Fibroblast of mammary gland (primary cell): Measurements from ENCODE around the gene FAF2.

Experiments used
- DNase-seq: peaks from one replicate; pipeline ENCODE4 v3.0.0-alpha.2; 2010; ENCODE audit warnings: low read depth
- H3K4me3 ChIP-seq: 2 replicates; pipeline ENCODE4 v1.5.1; 2011; ENCODE audit warnings: low read depth, mild to moderate bottlenecking, low read length, moderate library complexity; ENCODE audit not compliant: control insufficient read depth
- TF ChIP-seq, protein P1 (sequence below): conservative IDR thresholded peaks from 2 replicates; pipeline ENCODE4 v1.5.1; 2011; ENCODE audit warnings: low read depth, low read length, inconsistent platforms; ENCODE audit not compliant: control insufficient read depth, insufficient read depth

Gene FAF2

DNA sequence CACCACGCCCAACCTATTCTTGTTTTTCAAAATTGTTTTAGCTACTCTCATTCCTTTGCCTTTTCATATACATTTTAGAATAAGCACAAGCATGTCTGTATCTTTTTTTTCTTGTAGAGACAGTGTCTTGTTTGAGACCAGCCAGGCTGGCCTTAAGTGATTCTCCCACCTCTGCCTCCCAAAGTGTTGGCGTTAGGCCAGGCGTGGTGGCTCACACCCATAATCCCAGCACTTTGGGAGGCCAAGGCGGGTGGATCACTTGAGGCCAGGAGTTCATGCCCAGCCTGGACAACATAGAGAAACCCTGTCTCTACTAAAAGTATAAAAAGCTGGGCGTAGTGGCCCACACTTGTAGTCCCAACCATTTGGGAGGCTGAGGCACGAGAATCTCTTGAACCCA is 76.0 kb downstream of the FAF2 start:
- no peak for DNase-seq
- H3K4me3 ChIP-seq = no peak overlapping the region
- TF ChIP-seq, protein P1, sequence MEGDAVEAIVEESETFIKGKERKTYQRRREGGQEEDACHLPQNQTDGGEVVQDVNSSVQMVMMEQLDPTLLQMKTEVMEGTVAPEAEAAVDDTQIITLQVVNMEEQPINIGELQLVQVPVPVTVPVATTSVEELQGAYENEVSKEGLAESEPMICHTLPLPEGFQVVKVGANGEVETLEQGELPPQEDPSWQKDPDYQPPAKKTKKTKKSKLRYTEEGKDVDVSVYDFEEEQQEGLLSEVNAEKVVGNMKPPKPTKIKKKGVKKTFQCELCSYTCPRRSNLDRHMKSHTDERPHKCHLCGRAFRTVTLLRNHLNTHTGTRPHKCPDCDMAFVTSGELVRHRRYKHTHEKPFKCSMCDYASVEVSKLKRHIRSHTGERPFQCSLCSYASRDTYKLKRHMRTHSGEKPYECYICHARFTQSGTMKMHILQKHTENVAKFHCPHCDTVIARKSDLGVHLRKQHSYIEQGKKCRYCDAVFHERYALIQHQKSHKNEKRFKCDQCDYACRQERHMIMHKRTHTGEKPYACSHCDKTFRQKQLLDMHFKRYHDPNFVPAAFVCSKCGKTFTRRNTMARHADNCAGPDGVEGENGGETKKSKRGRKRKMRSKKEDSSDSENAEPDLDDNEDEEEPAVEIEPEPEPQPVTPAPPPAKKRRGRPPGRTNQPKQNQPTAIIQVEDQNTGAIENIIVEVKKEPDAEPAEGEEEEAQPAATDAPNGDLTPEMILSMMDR = no peak

DNA sequence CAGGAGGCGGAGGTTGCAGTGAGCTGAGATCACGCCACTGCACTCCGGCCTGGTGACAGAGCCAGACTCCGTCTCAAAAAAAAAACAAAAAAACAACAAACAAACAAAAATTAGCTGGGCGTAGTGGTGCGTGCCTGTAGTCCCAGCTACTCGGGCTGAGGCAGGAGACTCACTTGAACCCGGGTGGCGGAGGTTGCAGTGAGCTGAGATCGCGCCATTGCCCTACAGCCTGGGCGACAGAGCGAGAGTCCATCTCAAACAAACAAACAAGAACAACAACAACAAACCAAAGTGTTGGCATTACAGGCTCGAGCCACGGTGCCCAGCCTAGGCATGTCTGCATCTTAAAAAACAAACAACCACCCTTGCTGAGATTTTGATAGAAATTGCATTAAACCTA is 76.8 kb downstream of the FAF2 start:
- TF ChIP-seq, protein P1 = no peak
- H3K4me3 ChIP-seq = no peak overlapping the region
- DNase-seq = no peak

DNA sequence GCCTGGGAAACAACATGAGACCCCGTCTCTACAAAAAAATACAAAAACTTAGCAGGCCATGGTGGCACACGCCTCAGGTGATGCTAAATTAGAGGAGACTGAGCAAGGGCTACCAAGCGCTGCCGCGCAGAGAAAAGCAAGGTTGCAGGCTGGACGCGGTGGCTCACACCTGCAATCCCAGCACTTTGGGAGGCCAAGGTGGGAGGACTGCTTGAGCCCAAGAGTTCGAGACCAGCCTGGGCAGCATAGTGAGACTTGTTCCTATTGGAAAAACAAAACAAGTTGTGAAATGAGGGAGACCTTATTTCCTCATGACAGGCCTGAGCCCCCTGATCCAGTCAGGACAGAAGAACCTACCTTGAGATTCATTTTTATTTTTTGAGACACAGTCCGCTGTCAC is 77.5 kb downstream of the FAF2 start:
- TF ChIP-seq, protein P1 = no peak
- no peak overlapping the region for H3K4me3 ChIP-seq
- DNase-seq = no peak

DNA sequence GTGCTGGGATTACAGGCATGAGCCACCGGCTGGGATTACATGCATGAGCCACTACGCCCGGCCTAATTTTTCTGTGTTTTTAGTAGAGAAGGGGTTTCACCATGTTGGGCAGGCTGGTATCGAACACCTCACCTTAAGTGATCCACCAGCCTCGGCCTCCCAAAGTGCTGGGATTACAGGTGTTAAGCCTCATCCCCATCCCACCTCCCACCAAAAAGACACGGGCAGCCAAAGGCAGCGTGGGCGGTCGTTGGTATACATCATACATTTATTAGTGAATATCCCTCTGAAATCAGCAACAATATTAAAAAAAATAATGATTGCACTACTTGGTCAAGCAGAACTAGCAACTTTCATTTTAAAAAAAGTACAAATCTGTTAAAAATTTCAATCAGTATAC is 78.3 kb downstream of the FAF2 start:
- H3K4me3 ChIP-seq = no peak overlapping the region
- DNase-seq = no peak
- TF ChIP-seq, protein P1 = no peak

DNA sequence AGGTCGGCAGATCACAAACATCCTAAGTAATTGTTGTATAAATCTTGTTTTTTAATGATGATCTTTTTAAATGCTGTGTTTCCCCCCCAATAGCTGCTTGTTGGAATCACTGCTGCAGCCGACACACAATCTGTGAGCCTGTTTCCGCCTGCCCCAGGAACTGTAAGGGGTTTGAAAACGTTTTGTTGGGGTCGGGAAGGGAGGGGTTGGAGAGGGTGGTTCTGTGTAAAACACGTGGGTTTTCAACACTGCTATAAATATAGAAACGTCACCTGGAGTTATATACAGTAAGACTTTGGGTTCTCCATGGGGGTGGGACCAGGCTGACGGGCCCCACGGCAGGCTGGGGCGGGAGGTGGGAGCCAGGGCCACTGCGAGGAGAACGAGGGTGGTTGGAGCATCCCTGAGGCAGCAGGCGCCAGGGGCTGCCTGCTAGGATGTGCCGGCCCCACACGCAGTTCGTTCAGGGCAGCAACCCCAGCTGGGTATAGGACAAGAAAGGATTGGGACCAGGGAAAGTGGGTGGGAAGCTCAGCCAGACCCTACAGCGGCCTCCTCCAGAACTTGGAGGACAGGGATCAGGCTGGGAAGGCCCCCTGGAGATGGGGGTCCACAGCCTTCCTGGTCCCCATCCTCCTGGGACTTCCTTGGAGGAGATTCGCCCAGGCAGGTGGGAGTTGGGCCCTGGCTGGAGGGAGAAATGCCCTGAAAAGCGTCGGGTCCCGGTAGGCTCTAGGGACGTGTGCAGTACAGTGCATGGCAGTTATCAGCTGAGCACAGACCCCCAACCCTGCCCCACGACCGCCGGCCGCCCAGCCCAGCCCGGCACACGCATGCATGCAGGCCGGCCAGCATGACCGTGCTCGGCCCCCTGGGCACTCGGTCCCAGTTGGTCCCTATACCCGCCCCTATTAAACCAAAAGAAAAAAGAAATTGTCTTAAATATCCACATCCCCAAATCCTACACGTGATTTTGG is 79.3 kb downstream of the FAF2 start:
- TF ChIP-seq, protein P1 = no peak
- no peak for DNase-seq
- H3K4me3 ChIP-seq = no peak overlapping the region

DNA sequence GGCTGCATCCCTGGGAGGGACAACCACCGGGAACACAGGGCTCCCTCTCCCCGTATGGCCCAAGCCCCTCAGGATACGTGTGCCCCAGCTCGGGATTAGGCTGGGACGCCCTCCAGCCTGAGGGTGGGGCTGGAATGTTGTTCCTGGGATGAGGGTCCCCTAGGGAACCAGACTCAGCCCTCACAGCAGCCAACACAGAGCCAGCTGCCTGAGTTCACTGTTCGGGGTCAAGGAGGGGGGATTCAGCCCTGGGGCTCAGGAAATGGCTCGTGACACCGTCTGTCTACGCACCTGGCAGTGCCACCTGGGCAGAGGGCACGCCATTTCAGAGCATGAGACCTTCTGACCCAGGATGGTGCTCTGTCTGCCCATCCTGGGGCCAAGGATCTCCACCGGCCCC is 80.1 kb downstream of the FAF2 start:
- no peak for DNase-seq
- TF ChIP-seq, protein P1 = no peak
- no peak overlapping the region for H3K4me3 ChIP-seq
